Measurements from ENCODE around the gene MACROD2.

Gene MACROD2

DNA sequence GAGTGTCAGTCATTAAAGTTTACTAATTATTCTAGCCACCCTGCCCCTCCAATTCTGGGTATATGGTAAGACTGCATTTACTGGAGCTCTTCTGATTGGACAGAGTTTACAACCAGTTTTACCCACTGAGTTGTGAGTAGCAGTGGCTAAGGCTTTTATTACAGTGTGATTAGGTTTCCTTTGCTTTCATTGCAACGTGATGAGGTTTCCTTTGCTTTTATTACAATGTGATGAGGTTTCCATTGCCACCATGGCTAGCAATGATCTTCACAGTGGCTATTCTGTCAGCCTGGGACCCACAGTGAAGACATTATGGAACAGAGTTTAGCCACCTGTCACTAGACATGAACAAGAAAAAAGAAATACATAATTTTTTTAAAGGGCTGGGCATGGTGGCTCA, 1052.3 kb downstream of the MACROD2 start:
- Histone ChIP-seq H3K4me1 (ENCODE audit: control insufficient read depth, insufficient read depth, low read length) (no peaks in the 10 kb centered on the region), H3K36me3 (ENCODE audit: control insufficient read depth, insufficient read depth, low read length) (no peaks in the 10 kb centered on the region), H3K9me3 (ENCODE audit: control insufficient read depth, low read length) (no peaks in the 10 kb centered on the region), H3K27me3 (ENCODE audit: control insufficient read depth, insufficient read depth, low read length, poor library complexity, severe bottlenecking) (no peaks in the 10 kb centered on the region), H3K4me3 (ENCODE audit: insufficient read depth, low read depth, low read length) (no peak overlapping the region), H3K27ac (ENCODE audit: insufficient read depth, low read depth, low read length, poor library complexity, severe bottlenecking) (no peak overlapping the region)
- 88 to 93% methylated on average over 1 of the region's 1 CpG for WGBS, 2 experiments

GRCh38 chr20:15056246-15056645, 1060.9 kb downstream of the MACROD2 start:
- Histone ChIP-seq H3K4me1 (ENCODE audit: control insufficient read depth, insufficient read depth, low read length) (peaks cover 16% of the 10 kb centered on the region), H3K4me3 (ENCODE audit: insufficient read depth, low read depth, low read length) (no peak overlapping the region), H3K27me3 (ENCODE audit: control insufficient read depth, insufficient read depth, low read length, poor library complexity, severe bottlenecking) (no peaks in the 10 kb centered on the region), H3K27ac (ENCODE audit: insufficient read depth, low read depth, low read length, poor library complexity, severe bottlenecking) (no peak overlapping the region), H3K36me3 (ENCODE audit: control insufficient read depth, insufficient read depth, low read length) (no peaks in the 10 kb centered on the region), H3K9me3 (ENCODE audit: control insufficient read depth, low read length) (peaks cover 2% of the 10 kb centered on the region)
- WGBS, 2 experiments = 92 to 94% methylated on average over 4 to 5 of the region's 5 CpGs

DNA sequence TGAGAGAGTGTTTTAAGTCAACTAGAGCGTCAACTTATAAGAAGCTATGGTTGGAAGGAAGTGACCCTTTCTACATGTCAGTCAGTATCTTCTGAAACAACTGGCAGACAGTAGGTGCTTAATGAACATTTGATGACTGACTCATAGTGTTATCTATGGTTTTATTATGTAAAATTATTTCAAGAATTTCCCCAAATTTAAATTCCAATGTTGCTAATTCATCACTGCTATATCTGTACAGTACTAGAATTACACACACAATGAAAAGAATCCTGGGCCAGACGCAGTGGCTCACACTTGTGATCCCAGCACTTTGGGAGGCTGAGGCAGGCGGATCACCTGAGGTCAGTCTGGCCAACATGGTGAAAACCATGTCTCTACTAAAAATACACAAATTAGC, 1063.5 kb downstream of the MACROD2 start:
- 88 to 98% methylated on average over 3 of the region's 3 CpGs for WGBS, 2 experiments
- H3K27me3 ChIP-seq (ENCODE audit: control insufficient read depth, insufficient read depth, low read length, poor library complexity, severe bottlenecking) = no peaks in the 10 kb centered on the region
- no peaks in the 10 kb centered on the region for H3K9me3 ChIP-seq (ENCODE audit: control insufficient read depth, low read length)
- no peak overlapping the region for H3K27ac ChIP-seq (ENCODE audit: insufficient read depth, low read depth, low read length, poor library complexity, severe bottlenecking)
- peaks cover 16% of the 10 kb centered on the region for H3K4me1 ChIP-seq (ENCODE audit: control insufficient read depth, insufficient read depth, low read length)
- no peak overlapping the region for H3K4me3 ChIP-seq (ENCODE audit: insufficient read depth, low read depth, low read length)
- H3K36me3 ChIP-seq (ENCODE audit: control insufficient read depth, insufficient read depth, low read length) = no peaks in the 10 kb centered on the region

DNA sequence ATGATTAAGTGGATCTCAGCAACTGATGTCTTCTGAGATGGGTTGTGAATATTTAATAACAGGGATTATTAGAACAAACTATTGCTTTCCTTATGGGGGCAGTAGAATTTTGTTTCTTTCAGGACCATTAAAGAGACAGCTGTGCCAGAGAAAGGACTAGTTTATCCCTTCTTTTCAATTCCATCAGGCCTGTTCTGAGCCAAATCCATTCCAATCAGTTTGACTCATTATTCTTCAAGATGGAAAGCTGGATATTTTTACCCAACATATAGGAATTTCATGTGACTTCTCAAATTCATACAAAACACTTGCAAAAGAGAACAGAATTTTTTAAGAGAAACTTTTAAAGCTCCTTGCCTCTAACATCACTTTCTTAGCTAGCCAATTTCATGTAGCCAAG, 1064.1 kb downstream of the MACROD2 start:
- H3K27me3 ChIP-seq (ENCODE audit: control insufficient read depth, insufficient read depth, low read length, poor library complexity, severe bottlenecking) = no peaks in the 10 kb centered on the region
- H3K9me3 ChIP-seq (ENCODE audit: control insufficient read depth, low read length) = no peaks in the 10 kb centered on the region
- H3K4me3 ChIP-seq (ENCODE audit: insufficient read depth, low read depth, low read length) = no peak overlapping the region
- no peaks in the 10 kb centered on the region for H3K36me3 ChIP-seq (ENCODE audit: control insufficient read depth, insufficient read depth, low read length)
- H3K27ac ChIP-seq (ENCODE audit: insufficient read depth, low read depth, low read length, poor library complexity, severe bottlenecking) = no peak overlapping the region
- H3K4me1 ChIP-seq (ENCODE audit: control insufficient read depth, insufficient read depth, low read length) = peaks cover 16% of the 10 kb centered on the region

DNA sequence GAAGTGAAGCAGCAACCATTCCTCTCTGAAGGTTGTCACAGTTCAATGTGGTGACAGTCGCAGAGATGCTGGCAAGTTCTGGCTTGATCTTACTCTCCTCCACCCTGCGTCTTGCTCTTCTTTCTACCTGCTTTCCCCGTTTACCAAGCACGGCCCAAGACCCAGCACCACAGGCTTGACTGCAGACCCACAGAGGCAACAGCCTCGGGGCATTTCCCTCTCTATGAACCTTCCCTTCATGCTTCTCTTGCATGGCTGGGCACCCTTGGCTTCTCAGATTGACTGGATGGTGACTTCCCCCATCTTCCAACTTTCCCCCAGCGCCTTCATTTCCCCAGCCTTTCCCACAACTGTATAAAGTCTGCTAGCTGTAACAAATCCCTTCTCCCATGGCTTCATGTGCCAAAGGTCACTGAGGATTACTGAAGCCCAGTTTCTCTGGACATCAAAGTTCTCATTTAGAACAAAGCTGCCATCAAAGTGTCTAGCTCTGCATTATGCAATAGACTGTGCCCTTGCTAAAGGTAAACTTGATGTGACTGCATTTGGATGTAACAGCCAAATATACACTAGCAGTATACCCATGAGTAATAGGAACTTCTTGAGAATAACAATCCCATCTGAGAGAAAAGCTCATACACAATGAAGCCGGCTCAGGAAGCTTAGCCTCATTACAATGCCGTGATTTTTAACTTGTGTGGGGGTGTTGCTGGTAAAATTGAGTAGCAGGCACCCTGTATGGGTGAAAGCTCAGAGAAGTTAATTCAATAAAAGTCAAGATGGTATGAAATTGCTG, 1065.1 kb downstream of the MACROD2 start:
- Histone ChIP-seq H3K4me1 (ENCODE audit: control insufficient read depth, insufficient read depth, low read length) (peaks cover 16% of the 10 kb centered on the region), H3K9me3 (ENCODE audit: control insufficient read depth, low read length) (no peaks in the 10 kb centered on the region)
- WGBS, 2 experiments = 91 to 95% methylated on average over 8 of the region's 8 CpGs

DNA sequence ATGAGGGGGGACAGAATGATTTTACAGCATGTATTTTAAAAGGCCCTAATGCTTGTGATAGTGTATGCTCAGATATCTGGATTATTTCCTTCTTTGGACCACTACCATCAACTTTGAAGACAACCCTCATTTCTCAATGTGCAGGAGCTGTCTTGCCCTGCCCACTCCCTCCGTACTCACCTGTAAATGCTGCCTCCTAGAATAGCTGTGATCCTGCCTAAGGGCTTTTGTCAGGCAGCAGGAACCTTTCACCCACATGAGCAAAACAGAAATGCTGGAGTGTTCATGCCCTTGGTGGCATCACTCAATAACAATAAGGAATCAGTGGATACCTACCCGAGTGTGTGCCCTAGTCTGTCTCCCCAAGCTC, 1065.7 kb downstream of the MACROD2 start:
- no peaks in the 10 kb centered on the region for H3K9me3 ChIP-seq (ENCODE audit: control insufficient read depth, low read length)
- H3K36me3 ChIP-seq (ENCODE audit: control insufficient read depth, insufficient read depth, low read length) = no peaks in the 10 kb centered on the region
- peaks cover 16% of the 10 kb centered on the region for H3K4me1 ChIP-seq (ENCODE audit: control insufficient read depth, insufficient read depth, low read length)
- no peak overlapping the region for H3K4me3 ChIP-seq (ENCODE audit: insufficient read depth, low read depth, low read length)
- WGBS, 2 experiments = 91 to 92% methylated on average over 2 of the region's 2 CpGs
- H3K27me3 ChIP-seq (ENCODE audit: control insufficient read depth, insufficient read depth, low read length, poor library complexity, severe bottlenecking) = no peaks in the 10 kb centered on the region
- no peak overlapping the region for H3K27ac ChIP-seq (ENCODE audit: insufficient read depth, low read depth, low read length, poor library complexity, severe bottlenecking)

More for the DNA sequence above, 1065.1 kb downstream of the MACROD2 start:
- H3K36me3 ChIP-seq (ENCODE audit: control insufficient read depth, insufficient read depth, low read length) = no peaks in the 10 kb centered on the region
- H3K27ac ChIP-seq (ENCODE audit: insufficient read depth, low read depth, low read length, poor library complexity, severe bottlenecking) = no peak overlapping the region
- no peak overlapping the region for H3K4me3 ChIP-seq (ENCODE audit: insufficient read depth, low read depth, low read length)
- no peaks in the 10 kb centered on the region for H3K27me3 ChIP-seq (ENCODE audit: control insufficient read depth, insufficient read depth, low read length, poor library complexity, severe bottlenecking)

DNA sequence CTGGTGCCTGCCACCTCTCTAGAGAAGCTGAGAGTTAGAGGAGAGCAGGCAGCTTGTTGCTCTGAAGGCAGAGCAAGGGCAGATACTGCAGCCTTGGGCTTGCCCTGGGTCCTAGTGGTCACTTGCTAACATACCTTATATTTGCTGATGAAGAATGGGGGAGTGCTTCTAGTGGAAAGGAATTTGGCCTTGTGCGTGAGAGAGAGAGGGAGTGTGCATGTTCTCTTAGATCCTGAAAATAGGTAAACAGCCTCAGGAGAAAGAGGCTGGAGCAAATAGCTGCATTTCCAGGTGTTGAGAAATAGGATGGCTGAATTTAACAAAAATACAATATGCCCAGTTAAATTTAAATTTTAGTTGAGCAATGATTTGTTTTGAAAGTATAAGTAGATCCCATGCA, 1066.6 kb downstream of the MACROD2 start:
- Histone ChIP-seq H3K36me3 (ENCODE audit: control insufficient read depth, insufficient read depth, low read length) (no peaks in the 10 kb centered on the region), H3K27ac (ENCODE audit: insufficient read depth, low read depth, low read length, poor library complexity, severe bottlenecking) (no peak overlapping the region), H3K4me3 (ENCODE audit: insufficient read depth, low read depth, low read length) (no peak overlapping the region), H3K4me1 (ENCODE audit: control insufficient read depth, insufficient read depth, low read length) (peaks cover 16% of the 10 kb centered on the region), H3K9me3 (ENCODE audit: control insufficient read depth, low read length) (no peaks in the 10 kb centered on the region), H3K27me3 (ENCODE audit: control insufficient read depth, insufficient read depth, low read length, poor library complexity, severe bottlenecking) (no peaks in the 10 kb centered on the region)
- WGBS, 2 experiments = 56 to 84% methylated on average over 1 of the region's 1 CpG

- H3K9me3 ChIP-seq (ENCODE audit: control insufficient read depth, low read length) = no peaks in the 10 kb centered on the region
- peaks cover 16% of the 10 kb centered on the region for H3K4me1 ChIP-seq (ENCODE audit: control insufficient read depth, insufficient read depth, low read length)
- 95% methylated on average over 3 of the region's 3 CpGs for WGBS, 2 experiments
- no peak overlapping the region for H3K4me3 ChIP-seq (ENCODE audit: insufficient read depth, low read depth, low read length)
- no peak overlapping the region for H3K27ac ChIP-seq (ENCODE audit: insufficient read depth, low read depth, low read length, poor library complexity, severe bottlenecking)
- no peaks in the 10 kb centered on the region for H3K27me3 ChIP-seq (ENCODE audit: control insufficient read depth, insufficient read depth, low read length, poor library complexity, severe bottlenecking)
- H3K36me3 ChIP-seq (ENCODE audit: control insufficient read depth, insufficient read depth, low read length) = no peaks in the 10 kb centered on the region
Measured at GRCh38 chr20:15063081-15063480, 1067.8 kb downstream of the MACROD2 start.

- Histone ChIP-seq H3K36me3 (ENCODE audit: control insufficient read depth, insufficient read depth, low read length) (no peaks in the 10 kb centered on the region), H3K27me3 (ENCODE audit: control insufficient read depth, insufficient read depth, low read length, poor library complexity, severe bottlenecking) (no peaks in the 10 kb centered on the region), H3K9me3 (ENCODE audit: control insufficient read depth, low read length) (no peaks in the 10 kb centered on the region), H3K27ac (ENCODE audit: insufficient read depth, low read depth, low read length, poor library complexity, severe bottlenecking) (no peak overlapping the region), H3K4me3 (ENCODE audit: insufficient read depth, low read depth, low read length) (no peak overlapping the region), H3K4me1 (ENCODE audit: control insufficient read depth, insufficient read depth, low read length) (peaks cover 15% of the 10 kb centered on the region)
- WGBS, 2 experiments = 90 to 93% methylated on average over 5 of the region's 5 CpGs
Measured at GRCh38 chr20:15064741-15065140, 1069.4 kb downstream of the MACROD2 start.

GRCh38 chr20:15065794-15066193, 1070.5 kb downstream of the MACROD2 start:
- no peak overlapping the region for H3K27ac ChIP-seq (ENCODE audit: insufficient read depth, low read depth, low read length, poor library complexity, severe bottlenecking)
- WGBS, 2 experiments = 94 to 98% methylated on average over 2 to 3 of the region's 3 CpGs

GRCh38 chr20:15068486-15068885, 1073.2 kb downstream of the MACROD2 start:
- Histone ChIP-seq H3K4me3 (ENCODE audit: insufficient read depth, low read depth, low read length) (no peak overlapping the region), H3K27ac (ENCODE audit: insufficient read depth, low read depth, low read length, poor library complexity, severe bottlenecking) (no peak overlapping the region), H3K4me1 (ENCODE audit: control insufficient read depth, insufficient read depth, low read length) (no peaks in the 10 kb centered on the region), H3K9me3 (ENCODE audit: control insufficient read depth, low read length) (no peaks in the 10 kb centered on the region), H3K27me3 (ENCODE audit: control insufficient read depth, insufficient read depth, low read length, poor library complexity, severe bottlenecking) (no peaks in the 10 kb centered on the region), H3K36me3 (ENCODE audit: control insufficient read depth, insufficient read depth, low read length) (no peaks in the 10 kb centered on the region)

More at GRCh38 chr20:15065794-15066193, 1070.5 kb downstream of the MACROD2 start:
- Histone ChIP-seq H3K36me3 (ENCODE audit: control insufficient read depth, insufficient read depth, low read length) (no peaks in the 10 kb centered on the region), H3K4me1 (ENCODE audit: control insufficient read depth, insufficient read depth, low read length) (peaks cover 5% of the 10 kb centered on the region), H3K27me3 (ENCODE audit: control insufficient read depth, insufficient read depth, low read length, poor library complexity, severe bottlenecking) (no peaks in the 10 kb centered on the region), H3K9me3 (ENCODE audit: control insufficient read depth, low read length) (no peaks in the 10 kb centered on the region), H3K4me3 (ENCODE audit: insufficient read depth, low read depth, low read length) (no peak overlapping the region)
